Heart left ventricle (tissue), 13 donors: Measurements from ENCODE around the gene MYO1H.
A peak's percentile ranks its signal among the peaks of the same experiment; 100 is the strongest.

ENCODE experiments used
- POLR2A ChIP-seq, 2 donors: fragments of 450-650 bp; IDR thresholded peaks; one replicate each; pipeline ENCODE4 v1.6.1; 2017; ENCODE audit warnings: antibody characterized with exemption in 2 of 2, mild to moderate bottlenecking in 2 of 2, moderate library complexity in 2 of 2
- TF ChIP-seq, protein P1 (sequence below), 12 donors: fragments of 200-600 bp; sonication (generic) in 4 of 12; IDR thresholded peaks; one replicate each; pipeline versions ENCODE4 v1.5.0 to v1.8.0; 2018 to 2022; ENCODE audit warnings: antibody characterized with exemption in 12 of 12, mild to moderate bottlenecking in 5 of 12
- donor health status: ischemic (EF 13 %, LVEDD 7.1; RV severe dilation, severe dysfunction).
- donor health status: DM: no; HTN: yes; CAD: no.
- donor health status: DM: no; HTN: no; CAD: no.
- donor health status: ischemic (EF 25% LVEDD 6.9; RV normal size, moderate dysfunction).
- donor health status: ischemic (EF 25% LVEDD 5.7; RV mildly dilated, moderate dysfunction).
- donor health status: ischemic (EF 35%, LVEDD 5.7; RV mildly dilated, moderate dysfunction).
- donor health status: nonischemic (EF 11% LVEDD 7.7; RV severe dilation, severe dysfunction).
- donor health status: DM: yes; HTN: yes; CAD: no.
- donor health status: PGD.
- donor health status: ischemic (EF 29% LVEDD 5.4; RV normal size, mild dysfunction).
- donor health status: nonischemic (EF 23%, LVEDD 6.1; RV moderate dilation, normal function).

DNA sequence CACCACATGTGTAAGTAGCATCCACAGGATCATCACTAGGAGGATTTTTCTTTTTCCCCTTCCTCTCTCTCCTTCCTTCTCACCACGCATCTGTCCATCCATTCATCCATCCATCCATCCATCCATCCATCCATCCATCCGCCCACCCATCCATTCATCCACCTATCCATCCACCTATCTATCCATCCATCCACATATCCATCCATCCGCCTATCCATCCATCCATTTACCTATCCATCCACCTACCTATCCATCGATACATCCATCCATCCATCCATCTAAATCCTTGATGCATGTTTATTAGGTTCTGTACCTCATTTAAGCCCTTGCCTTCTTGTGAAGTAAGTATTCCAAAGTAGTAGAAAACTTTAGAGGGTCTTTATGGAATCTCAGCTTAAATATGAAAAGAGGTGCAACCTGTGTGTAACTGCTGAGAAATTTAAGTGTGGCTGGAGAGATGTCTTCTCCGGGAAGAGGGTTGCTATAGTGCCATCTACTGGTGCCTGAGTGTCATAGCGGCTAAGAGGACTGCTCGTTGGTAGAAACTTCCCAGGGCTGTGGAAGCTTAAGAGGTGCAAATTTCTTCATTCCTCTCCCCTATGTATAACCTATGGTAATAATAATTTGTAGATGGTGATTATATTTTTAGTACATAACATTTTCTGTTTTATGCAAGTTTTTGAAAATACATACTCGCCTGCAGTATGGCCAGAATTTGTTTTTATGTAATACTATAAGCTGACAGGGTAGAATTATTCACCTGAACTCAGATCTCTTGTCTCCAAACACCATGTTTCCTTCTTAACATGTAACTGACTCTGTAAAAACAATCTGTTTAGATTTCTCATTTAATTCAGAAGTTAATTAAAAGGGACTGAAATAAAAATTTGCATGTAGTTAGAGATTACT is 46.0 kb downstream of the MYO1H start:
- TF ChIP-seq, protein P1, sequence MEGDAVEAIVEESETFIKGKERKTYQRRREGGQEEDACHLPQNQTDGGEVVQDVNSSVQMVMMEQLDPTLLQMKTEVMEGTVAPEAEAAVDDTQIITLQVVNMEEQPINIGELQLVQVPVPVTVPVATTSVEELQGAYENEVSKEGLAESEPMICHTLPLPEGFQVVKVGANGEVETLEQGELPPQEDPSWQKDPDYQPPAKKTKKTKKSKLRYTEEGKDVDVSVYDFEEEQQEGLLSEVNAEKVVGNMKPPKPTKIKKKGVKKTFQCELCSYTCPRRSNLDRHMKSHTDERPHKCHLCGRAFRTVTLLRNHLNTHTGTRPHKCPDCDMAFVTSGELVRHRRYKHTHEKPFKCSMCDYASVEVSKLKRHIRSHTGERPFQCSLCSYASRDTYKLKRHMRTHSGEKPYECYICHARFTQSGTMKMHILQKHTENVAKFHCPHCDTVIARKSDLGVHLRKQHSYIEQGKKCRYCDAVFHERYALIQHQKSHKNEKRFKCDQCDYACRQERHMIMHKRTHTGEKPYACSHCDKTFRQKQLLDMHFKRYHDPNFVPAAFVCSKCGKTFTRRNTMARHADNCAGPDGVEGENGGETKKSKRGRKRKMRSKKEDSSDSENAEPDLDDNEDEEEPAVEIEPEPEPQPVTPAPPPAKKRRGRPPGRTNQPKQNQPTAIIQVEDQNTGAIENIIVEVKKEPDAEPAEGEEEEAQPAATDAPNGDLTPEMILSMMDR (IDR thresholded peaks at IDR 0.05), result peak; percentile 78 to 95 (median 85)
- TF ChIP-seq POLR2A (IDR thresholded peaks at IDR 0.05), result no peak
